Measurements from ENCODE around the gene OPCML.

OPCML gene

GRCh38 chr11:133023232-133023631 lies 509.1 kb downstream of the OPCML start:
- H3K27ac ChIP-seq: no peak overlapping the region
- no peak overlapping the region for H3K4me3 ChIP-seq

- Histone ChIP-seq H3K27ac (no peak overlapping the region), H3K4me3 (no peak overlapping the region)
Observed at GRCh38 chr11:133021553-133021952, 510.7 kb downstream of the OPCML start.

- Histone ChIP-seq H3K27ac (no peak overlapping the region), H3K4me3 (no peak overlapping the region)
Observed at GRCh38 chr11:133020372-133020714, 512.0 kb downstream of the OPCML start.

- H3K4me3 ChIP-seq: no peak overlapping the region
Observed at GRCh38 chr11:133019545-133020371, 512.5 kb downstream of the OPCML start.

GRCh38 chr11:133015457-133015856 lies 516.8 kb downstream of the OPCML start:
- no peak overlapping the region for H3K4me3 ChIP-seq

More at GRCh38 chr11:133019545-133020371, 512.5 kb downstream of the OPCML start:
- no peak overlapping the region for H3K27ac ChIP-seq

GRCh38 chr11:133014337-133014736 lies 518.0 kb downstream of the OPCML start:
- Histone ChIP-seq H3K4me3 (no peak overlapping the region), H3K27ac (no peak overlapping the region)

More at GRCh38 chr11:133015457-133015856, 516.8 kb downstream of the OPCML start:
- H3K27ac ChIP-seq: no peak overlapping the region

GRCh38 chr11:133012803-133013202 lies 519.5 kb downstream of the OPCML start:
- no peak overlapping the region for H3K27ac ChIP-seq
- no peak overlapping the region for H3K4me3 ChIP-seq

GRCh38 chr11:133011604-133012003 lies 520.7 kb downstream of the OPCML start:
- H3K27ac ChIP-seq: no peak overlapping the region
- no peak overlapping the region for H3K4me3 ChIP-seq

GRCh38 chr11:133007027-133007584 lies 525.2 kb downstream of the OPCML start:
- Histone ChIP-seq H3K27ac (no peak overlapping the region), H3K4me3 (no peak overlapping the region)

GRCh38 chr11:133004369-133004768 lies 527.9 kb downstream of the OPCML start:
- no peak overlapping the region for H3K27ac ChIP-seq
- H3K4me3 ChIP-seq: no peak overlapping the region

- Histone ChIP-seq H3K27ac (no peak overlapping the region), H3K4me3 (no peak overlapping the region)
Observed at GRCh38 chr11:132999516-132999915, 532.8 kb downstream of the OPCML start.

- no peak overlapping the region for H3K4me3 ChIP-seq
- H3K27ac ChIP-seq: no peak overlapping the region
Observed at GRCh38 chr11:132999031-132999430, 533.3 kb downstream of the OPCML start.

GRCh38 chr11:132997396-132997795 lies 534.9 kb downstream of the OPCML start:
- no peak overlapping the region for H3K27ac ChIP-seq
- no peak overlapping the region for H3K4me3 ChIP-seq

- Histone ChIP-seq H3K27ac (no peak overlapping the region), H3K4me3 (no peak overlapping the region)
Observed at GRCh38 chr11:132994966-132995365, 537.3 kb downstream of the OPCML start.

GRCh38 chr11:132993991-132994502 lies 538.3 kb downstream of the OPCML start:
- H3K4me3 ChIP-seq: no peak overlapping the region
- H3K27ac ChIP-seq: no peak overlapping the region

- Histone ChIP-seq H3K4me3 (no peak overlapping the region), H3K27ac (no peak overlapping the region)
Observed at GRCh38 chr11:132992838-132993631, 539.3 kb downstream of the OPCML start.

GRCh38 chr11:132988411-132988810 lies 543.9 kb downstream of the OPCML start:
- H3K27ac ChIP-seq: no peak overlapping the region

GRCh38 chr11:132987936-132988335 lies 544.4 kb downstream of the OPCML start:
- Histone ChIP-seq H3K27ac (no peak overlapping the region), H3K4me3 (no peak overlapping the region)

More at GRCh38 chr11:132988411-132988810, 543.9 kb downstream of the OPCML start:
- no peak overlapping the region for H3K4me3 ChIP-seq

- no peak overlapping the region for H3K4me3 ChIP-seq
- no peak overlapping the region for H3K27ac ChIP-seq
Observed at GRCh38 chr11:132983641-132983978, 548.7 kb downstream of the OPCML start.

- no peak overlapping the region for H3K27ac ChIP-seq
- H3K4me3 ChIP-seq: no peak overlapping the region
Observed at GRCh38 chr11:132982772-132983640, 549.3 kb downstream of the OPCML start.

Data from skin epidermis (tissue), 12 donors.